ENCODE measurements around the gene MSH2. TPM values are rescaled to one million over a fixed set of nuclear protein-coding genes. Genes with fewer than 3 reads are reported as not detected.

Gene MSH2
- total and polyA plus RNA-seq, 2 donors (not counting 3 experiments of a cell fraction or from before 2014, with no cell fraction given), result 9.7 to 30.5 TPM

- TF ChIP-seq, protein P1, sequence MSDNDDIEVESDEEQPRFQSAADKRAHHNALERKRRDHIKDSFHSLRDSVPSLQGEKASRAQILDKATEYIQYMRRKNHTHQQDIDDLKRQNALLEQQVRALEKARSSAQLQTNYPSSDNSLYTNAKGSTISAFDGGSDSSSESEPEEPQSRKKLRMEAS (IDR thresholded peaks at IDR 0.05; ENCODE audit: insufficient read depth, insufficient read length), result no peak
- no peak for TF ChIP-seq POLR2AphosphoS5 (IDR thresholded peaks at IDR 0.05; ENCODE audit: insufficient read depth, low read depth, low read length)
- TF ChIP-seq CTCF (IDR thresholded peaks at IDR 0.05; ENCODE audit: extremely low read depth in 1 of 2, insufficient read depth in 1 of 2, low read depth in 1 of 2, low read length in 2 of 2), result no peak
- no peak for TF ChIP-seq GATA2 (IDR thresholded peaks at IDR 0.05; ENCODE audit: insufficient read depth, insufficient read length, low read depth, low read length)
- no peak for TF ChIP-seq FOS (IDR thresholded peaks at IDR 0.05; ENCODE audit: borderline replicate concordance, insufficient read depth, low read length)
- no peak for TF ChIP-seq EZH2 (IDR thresholded peaks at IDR 0.05; ENCODE audit: borderline replicate concordance, low read depth, low read length, severe bottlenecking)
- no peak for TF ChIP-seq MYC (IDR thresholded peaks at IDR 0.05; ENCODE audit: low read depth, low read length)
- TF ChIP-seq JUN (IDR thresholded peaks at IDR 0.05; ENCODE audit: borderline replicate concordance, insufficient read depth, insufficient read length, low read depth), result no peak
- TF ChIP-seq POLR2A (IDR thresholded peaks at IDR 0.05; ENCODE audit: low read depth, low read length), result no peak
- dilution Hi-C loops (cut with MboI; ENCODE audit: extremely low pct_ligation_motif_present, low sequenced_read_pairs), result no loop called here
- peak; percentile 90 for FAIRE-seq
Observed at GRCh38 chr2:47512581-47513083, 109.7 kb downstream of the MSH2 start.

More at GRCh38 chr2:47512581-47513083, 109.7 kb downstream of the MSH2 start:
- H3K27me3 ChIP-seq (ENCODE audit: control insufficient read depth in 2 of 2, insufficient read depth in 2 of 2, low read length in 2 of 2), result no peaks in the 10 kb centered on the region
- H3K79me2 ChIP-seq (ENCODE audit: control insufficient read depth, insufficient read depth, low read length), result no peaks in the 10 kb centered on the region
- no peak overlapping the region for H3K4me2 ChIP-seq (ENCODE audit: insufficient read depth, low read length)
- H3K27ac ChIP-seq (ENCODE audit: insufficient read depth, low read depth, low read length), result no peak overlapping the region
- POLR2A ChIA-PET, result no interaction called here
- CTCF ChIA-PET, result interaction anchor here (0.5 to 3.0 kb wide), 8 partner anchors 8 to 255 kb away, joined by 3 to 7 read pairs (median 3); no protein-coding TSS in a partner anchor
- no peaks in the 10 kb centered on the region for H3K9me3 ChIP-seq (replicated peaks; ENCODE audit: control insufficient read depth, insufficient read depth, low read length)
- H3K4me3 ChIP-seq (replicated peaks in 1 of 3; ENCODE audit: insufficient read depth in 1 of 3, low read depth in 1 of 3, low read length in 3 of 3), result no peak overlapping the region
- peak; percentile 28 for DNase-seq (ENCODE audit: low read depth, low spot score)
- no peaks in the 10 kb centered on the region for H3K36me3 ChIP-seq (ENCODE audit: control insufficient read depth in 2 of 2, extremely low read depth in 1 of 2, insufficient read depth in 2 of 2, low read length in 2 of 2)
- H3K9me1 ChIP-seq (replicated peaks; ENCODE audit: control insufficient read depth, extremely low read depth, insufficient read depth, low read length), result no peaks in the 10 kb centered on the region
- no peaks in the 10 kb centered on the region for H4K20me1 ChIP-seq (replicated peaks; ENCODE audit: control insufficient read depth, extremely low read depth, insufficient read depth, low read length)
- peak overlapping the region; percentile 34 for H2AFZ ChIP-seq (ENCODE audit: low read depth, low read length)
- no peak overlapping the region for H3K9ac ChIP-seq (replicated peaks; ENCODE audit: extremely low read depth, insufficient read depth, low read length)
- no TSS peak for BruUV-seq (replicated peaks)
- H3K4me1 ChIP-seq (ENCODE audit: control insufficient read depth, extremely low read depth, insufficient read depth, low read length), result peaks cover 18% of the 10 kb centered on the region
- intact Hi-C loops (cut with micrococcal nuclease), result no loop called here
